Heart left ventricle (tissue), 13 donors: ENCODE measurements around the gene KLHL2.

Experiments used
- POLR2A ChIP-seq, 2 donors: fragments of 450-650 bp; IDR thresholded peaks; one replicate each; pipeline ENCODE4 v1.6.1; 2017; ENCODE audit warnings: antibody characterized with exemption in 2 of 2, mild to moderate bottlenecking in 2 of 2, moderate library complexity in 2 of 2
- TF ChIP-seq, protein P1 (sequence below), 12 donors: fragments of 200-600 bp; sonication (generic) in 4 of 12; IDR thresholded peaks; one replicate each; pipeline versions ENCODE4 v1.5.0 to v1.8.0; 2018 to 2022; ENCODE audit warnings: antibody characterized with exemption in 12 of 12, mild to moderate bottlenecking in 5 of 12
- donor health status: ischemic (EF 13 %, LVEDD 7.1; RV severe dilation, severe dysfunction).
- donor health status: DM: no; HTN: yes; CAD: no.
- donor health status: DM: no; HTN: no; CAD: no.
- donor health status: ischemic (EF 25% LVEDD 6.9; RV normal size, moderate dysfunction).
- donor health status: ischemic (EF 25% LVEDD 5.7; RV mildly dilated, moderate dysfunction).
- donor health status: ischemic (EF 35%, LVEDD 5.7; RV mildly dilated, moderate dysfunction).
- donor health status: nonischemic (EF 11% LVEDD 7.7; RV severe dilation, severe dysfunction).
- donor health status: DM: yes; HTN: yes; CAD: no.
- donor health status: PGD.
- donor health status: ischemic (EF 29% LVEDD 5.4; RV normal size, mild dysfunction).
- donor health status: nonischemic (EF 23%, LVEDD 6.1; RV moderate dilation, normal function).

- TF ChIP-seq, protein P1, sequence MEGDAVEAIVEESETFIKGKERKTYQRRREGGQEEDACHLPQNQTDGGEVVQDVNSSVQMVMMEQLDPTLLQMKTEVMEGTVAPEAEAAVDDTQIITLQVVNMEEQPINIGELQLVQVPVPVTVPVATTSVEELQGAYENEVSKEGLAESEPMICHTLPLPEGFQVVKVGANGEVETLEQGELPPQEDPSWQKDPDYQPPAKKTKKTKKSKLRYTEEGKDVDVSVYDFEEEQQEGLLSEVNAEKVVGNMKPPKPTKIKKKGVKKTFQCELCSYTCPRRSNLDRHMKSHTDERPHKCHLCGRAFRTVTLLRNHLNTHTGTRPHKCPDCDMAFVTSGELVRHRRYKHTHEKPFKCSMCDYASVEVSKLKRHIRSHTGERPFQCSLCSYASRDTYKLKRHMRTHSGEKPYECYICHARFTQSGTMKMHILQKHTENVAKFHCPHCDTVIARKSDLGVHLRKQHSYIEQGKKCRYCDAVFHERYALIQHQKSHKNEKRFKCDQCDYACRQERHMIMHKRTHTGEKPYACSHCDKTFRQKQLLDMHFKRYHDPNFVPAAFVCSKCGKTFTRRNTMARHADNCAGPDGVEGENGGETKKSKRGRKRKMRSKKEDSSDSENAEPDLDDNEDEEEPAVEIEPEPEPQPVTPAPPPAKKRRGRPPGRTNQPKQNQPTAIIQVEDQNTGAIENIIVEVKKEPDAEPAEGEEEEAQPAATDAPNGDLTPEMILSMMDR (IDR thresholded peaks at IDR 0.05) = no peak
- TF ChIP-seq POLR2A (IDR thresholded peaks at IDR 0.05) = no peak
These were observed 95.3 kb downstream of the KLHL2 start for GRCh38 chr4:165302658-165303057.
